Brain microvascular endothelial cell (primary cell): ENCODE measurements around the gene CA9.

ENCODE experiments used
- DNase-seq: peaks from one replicate; pipeline ENCODE4 v3.0.0-alpha.2; 2020
- H3K27ac ChIP-seq: fragments of 250-450 bp; sonication (Bioruptor Pico); 2 replicates; pipeline ENCODE4 v1.5.1; 2020; ENCODE audit warnings: mild to moderate bottlenecking, moderate library complexity
- H3K27me3 ChIP-seq: fragments of 250-450 bp; sonication (Bioruptor Pico); replicated peaks from 2 replicates; pipeline ENCODE4 v1.5.1; 2020; ENCODE audit warnings: mild to moderate bottlenecking
- H3K36me3 ChIP-seq: fragments of 250-450 bp; sonication (Bioruptor Pico); replicated peaks from 2 replicates; pipeline ENCODE4 v1.5.1; 2020; ENCODE audit warnings: mild to moderate bottlenecking
- H3K4me3 ChIP-seq: 2 replicates; pipeline ENCODE4 v1.5.1; 2011; ENCODE audit warnings: low read depth, mild to moderate bottlenecking, control low read depth, low read length, moderate library complexity
- CTCF ChIP-seq: IDR thresholded peaks from 2 replicates; pipeline ENCODE4 v1.5.1; 2011; ENCODE audit warnings: low read depth, mild to moderate bottlenecking, moderate library complexity, low read length, control low read depth, inconsistent platforms; ENCODE audit errors: missing control alignments
- in situ Hi-C: cut with HindIII; loops from 2 replicates; pipeline ENCODE4 v1.10.0; 2017; ENCODE audit warnings: low sequenced_read_pairs, low pct_ligation_motif_present

Gene CA9

GRCh38 chr9:35646153-35646532 is 27.6 kb upstream of the CA9 start:
- H3K27ac ChIP-seq, result no peak overlapping the region
- peak overlapping the region; percentile 71 for H3K4me3 ChIP-seq
- in situ Hi-C loops, result no loop called here
- DNase-seq, result no peak
- peak; percentile 40 for TF ChIP-seq CTCF
- no peaks in the 10 kb centered on the region for H3K36me3 ChIP-seq
- H3K27me3 ChIP-seq, result no peaks in the 10 kb centered on the region

GRCh38 chr9:35646533-35647265 is 27.0 kb upstream of the CA9 start:
- no peak overlapping the region for H3K27ac ChIP-seq
- no peaks in the 10 kb centered on the region for H3K36me3 ChIP-seq
- in situ Hi-C loops, result no loop called here
- peak; percentile 81 for DNase-seq
- H3K4me3 ChIP-seq, result peak overlapping the region; percentile 71
- H3K27me3 ChIP-seq, result no peaks in the 10 kb centered on the region
- TF ChIP-seq CTCF, result peak; percentile 82

- Histone ChIP-seq H3K27ac (no peak overlapping the region), H3K27me3 (no peaks in the 10 kb centered on the region), H3K36me3 (no peaks in the 10 kb centered on the region), H3K4me3 (no peak overlapping the region)
- in situ Hi-C loops, result no loop called here
- TF ChIP-seq CTCF, result no peak
- no peak for DNase-seq
These were observed 24.0 kb upstream of the CA9 start for GRCh38 chr9:35649431-35650340.

GRCh38 chr9:35650341-35651158 is 23.2 kb upstream of the CA9 start, which contains the start of gene SIT1:
Gene SIT1, minus strand, starts transcription at chr9:35650931. Its CDS starts 78 bp downstream, at chr9:35650853.
- Histone ChIP-seq H3K4me3 (no peak within 1 kb of the TSS), H3K27ac (no peak within 1 kb of the TSS), H3K27me3 (no peaks in the 10 kb centered on the region), H3K36me3 (no peaks in the 10 kb centered on the region)
- in situ Hi-C loops, result no loop called here
- DNase-seq, result no peak
- TF ChIP-seq CTCF, result no peak

GRCh38 chr9:35651956-35652828 is 21.5 kb upstream of the CA9 start:
- DNase-seq, result no peak
- H3K27me3 ChIP-seq, result no peaks in the 10 kb centered on the region
- TF ChIP-seq CTCF, result no peak
- H3K36me3 ChIP-seq, result no peaks in the 10 kb centered on the region
- in situ Hi-C loops, result no loop called here
- no peak overlapping the region for H3K4me3 ChIP-seq
- no peak overlapping the region for H3K27ac ChIP-seq
